BJ (cell line): Measurements from ENCODE around the gene MAP4. TPM values are rescaled to one million over a fixed set of nuclear protein-coding genes. Genes with fewer than 3 reads are reported as not detected.
"Not testable (repeated sequence)": the region's sequence is repeated elsewhere in the genome, so short reads cannot be mapped to it uniquely, and the experiment has no call there.

Experiments
- CTCF ChIA-PET: fragments of 350-600 bp; formaldehyde crosslinking; extraction: SDS; loops from one replicate; lab custom pipeline; 2021; ENCODE audit warnings: antibody characterized with exemption, inconsistent platforms; lab: Yijun Ruan, JAX
- POLR2A ChIA-PET: fragments of 300-600 bp; sonication (Branson Sonifier 250); formaldehyde crosslinking; extraction: SDS; loops from one replicate; lab custom pipeline; 2021; ENCODE audit warnings: antibody characterized with exemption; lab: Charles Lee
- DNase-seq: peaks from one replicate; pipeline ENCODE4 v3.0.0-alpha.2; 2011; ENCODE audit warnings: low read depth
- H3K27me3 ChIP-seq: 2 replicates; pipeline ENCODE4 v1.6.0; 2011; ENCODE audit warnings: low read length; ENCODE audit not compliant: control insufficient read depth, insufficient read depth
- H3K36me3 ChIP-seq: 2 replicates; pipeline ENCODE4 v1.5.1; 2011; ENCODE audit warnings: low read length; ENCODE audit not compliant: control insufficient read depth, insufficient read depth
- H3K4me3 ChIP-seq: 2 replicates; pipeline ENCODE4 v1.5.1; 2011; ENCODE audit warnings: low read depth, mild to moderate bottlenecking, control low read depth, low read length
- CTCF ChIP-seq: IDR thresholded peaks from 2 replicates; pipeline ENCODE4 v1.5.1; 2011; ENCODE audit warnings: low read depth, mild to moderate bottlenecking, control low read depth, inconsistent platforms, low read length, moderate library complexity; ENCODE audit not compliant: insufficient read depth
- polyA minus RNA-seq: library from RNA; depleted of rRNA, polyadenylated mRNA; stranded (reverse); fragments of >200 nt; gene quantifications from 2 replicates; pipeline ENCODE4 v1.2.3, GENCODE V29; 2011; rRNA and poly(A)+ RNA removed
- polyA plus RNA-seq: library from polyadenylated mRNA; depleted of rRNA; stranded (reverse); fragments of >200 nt; gene quantifications from 2 replicates; pipeline ENCODE4 v1.2.3, GENCODE V29; 2011; rRNA removed

Gene MAP4
- polyA plus RNA-seq (202 and 247 TPM in 2 replicates), polyA minus RNA-seq (135 and 166 TPM in 2 replicates)

DNA sequence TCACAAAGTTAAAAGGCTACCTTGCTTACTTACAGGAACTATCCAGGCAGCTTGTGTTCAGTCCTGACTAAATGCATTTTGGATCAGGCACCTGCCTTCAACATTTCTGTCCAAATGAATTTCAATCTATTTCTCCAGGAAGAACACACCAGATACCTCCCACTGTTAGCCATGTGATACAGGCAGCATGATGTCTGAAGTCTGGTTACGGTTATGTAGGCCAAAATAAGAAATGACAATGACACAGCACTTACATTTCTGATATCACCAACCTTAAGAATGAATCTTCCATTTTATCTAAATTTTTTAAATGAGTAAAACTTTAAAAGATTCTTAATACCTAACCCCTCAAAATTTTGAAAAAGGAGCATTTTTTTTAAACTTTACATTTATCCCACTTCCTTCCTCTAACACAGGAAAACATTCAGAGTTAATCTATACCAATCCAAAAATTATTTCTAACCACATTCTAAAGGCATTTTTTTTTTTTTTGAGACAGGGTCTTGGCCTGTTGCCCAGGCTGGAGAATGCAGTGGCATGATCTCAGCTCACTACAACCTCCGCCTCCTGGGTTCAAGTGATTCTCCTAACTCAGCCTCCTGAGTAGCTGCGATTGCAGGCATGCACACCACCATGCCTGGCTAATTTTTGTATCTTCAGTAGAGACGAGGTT lies at the start of gene MAP4:
MAP4 (minus strand) TSS at position 116 of the 673 bp plus-strand sequence. CDS start 17,556 bp downstream, outside the sequence.
- Histone ChIP-seq H3K27me3 (no peaks in the 10 kb centered on the region), H3K36me3 (no peaks in the 10 kb centered on the region; the same call in 1 of the 2 replicates), H3K4me3 (no peak within 1 kb of the TSS)
- no peak for TF ChIP-seq CTCF
- ChIA-PET POLR2A (no interaction called here), CTCF (no interaction called here)
- DNase-seq: no peak

- Histone ChIP-seq H3K36me3 (no peaks in the 10 kb centered on the region), H3K4me3 (no peak overlapping the region), H3K27me3 (no peaks in the 10 kb centered on the region)
- no peak for DNase-seq
- ChIA-PET CTCF (no interaction called here), POLR2A (no interaction called here)
- no peak for TF ChIP-seq CTCF
Observed at GRCh38 chr3:48065035-48065434, 48.8 kb upstream of the MAP4 start.

- no peak for DNase-seq
- no peaks in the 10 kb centered on the region for H3K36me3 ChIP-seq
- ChIA-PET CTCF (no interaction called here), POLR2A (no interaction called here)
- no peaks in the 10 kb centered on the region for H3K27me3 ChIP-seq
- no peak overlapping the region for H3K4me3 ChIP-seq
- no peak for TF ChIP-seq CTCF
Observed at GRCh38 chr3:48064292-48064829, 48.1 kb upstream of the MAP4 start.

GRCh38 chr3:48061586-48061985 lies 45.4 kb upstream of the MAP4 start:
- POLR2A ChIA-PET: interaction anchor here (0.6 kb wide), 1 partner anchor 710 kb away, joined by 8 read pairs; no protein-coding TSS in a partner anchor
- H3K27me3 ChIP-seq, H3K36me3 ChIP-seq, H3K4me3 ChIP-seq, CTCF ChIA-PET, DNase-seq: not testable (repeated sequence)

DNA sequence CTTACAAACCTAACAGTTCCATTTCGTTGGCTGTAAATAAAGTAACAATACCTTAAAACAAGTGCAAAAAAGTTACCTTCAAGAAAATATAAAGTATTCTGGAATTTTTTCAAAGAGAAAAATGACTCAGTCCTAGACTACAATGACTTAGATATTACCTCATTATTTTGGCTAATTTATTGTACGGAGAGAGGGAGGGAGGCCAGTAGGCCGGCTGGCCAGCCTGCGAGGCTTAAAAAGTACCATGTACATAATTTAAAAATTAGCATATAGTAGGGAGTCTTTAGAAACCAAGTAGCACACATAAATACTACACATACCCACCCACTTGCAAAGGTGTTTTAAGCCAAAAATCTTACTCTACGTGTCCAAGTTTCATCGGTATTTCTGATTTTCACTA lies 41.9 kb upstream of the MAP4 start:
- POLR2A ChIA-PET: no interaction called here
- DNase-seq: no peak
- Histone ChIP-seq H3K4me3 (no peak overlapping the region), H3K27me3 (no peaks in the 10 kb centered on the region), H3K36me3 (no peaks in the 10 kb centered on the region)
- CTCF ChIA-PET: no interaction called here
- TF ChIP-seq CTCF: no peak
